Activated CD8-positive, alpha-beta T cell treated with anti-CD3 and anti-CD28 coated beads for 36 hours (primary cell): ENCODE measurements around the gene GPC5. TPM values are rescaled to one million over a fixed set of nuclear protein-coding genes. Genes with fewer than 3 reads are reported as not detected.

ENCODE experiments used
- ATAC-seq: fragments of 200-7000 bp; cut with Tn5 transposase; one replicate; pipeline ENCODE4 v1.10.0; 2021; ENCODE audit warnings: mild to moderate bottlenecking, moderate library complexity
- CTCF ChIA-PET: fragments of 350-600 bp; sonication (Branson Sonifier 250); formaldehyde crosslinking; loops from one replicate; lab custom pipeline; 2021; ENCODE audit warnings: antibody characterized with exemption; lab: Charles Lee
- POLR2A ChIA-PET: fragments of 350-600 bp; sonication (Branson Sonifier 250); formaldehyde crosslinking; loops from one replicate; lab custom pipeline; 2021; ENCODE audit warnings: antibody characterized with exemption; lab: Charles Lee
- DNase-seq: peaks from one replicate; pipeline ENCODE4 v3.0.0-alpha.2; 2020
- H3K27ac Mint-ChIP-seq: one replicate; pipeline ENCODE4 v1.8.0; 2021; ENCODE audit warnings: mild to moderate bottlenecking, mixed read lengths
- H3K27me3 Mint-ChIP-seq: one replicate; pipeline ENCODE4 v1.8.0; 2021; ENCODE audit warnings: mixed read lengths
- H3K36me3 Mint-ChIP-seq: one replicate; pipeline ENCODE4 v1.8.0; 2021; ENCODE audit warnings: low read depth, mixed read lengths
- H3K4me1 Mint-ChIP-seq: one replicate; pipeline ENCODE4 v1.8.0; 2021; ENCODE audit warnings: low read depth, mixed read lengths
- H3K4me3 Mint-ChIP-seq: one replicate; pipeline ENCODE4 v1.8.0; 2021; ENCODE audit warnings: mild to moderate bottlenecking, moderate library complexity, mixed read lengths
- H3K9me3 Mint-ChIP-seq: one replicate; pipeline ENCODE4 v1.8.0; 2021; ENCODE audit warnings: mixed read lengths
- CTCF ChIP-seq: fragments of 200-600 bp; IDR thresholded peaks from one replicate; pipeline ENCODE4 v1.8.0; 2022; ENCODE audit warnings: antibody characterized with exemption, mild to moderate bottlenecking
- intact Hi-C: fragments of 100-400 bp; cut with micrococcal nuclease; formaldehyde crosslinking; loops from one replicate; pipeline ENCODE4 v1.10.0; 2022
- total RNA-seq, 2 experiments: library from RNA; stranded (reverse); gene quantifications; one replicate each; pipeline ENCODE4 v1.2.3, GENCODE V29; 2021

Gene GPC5
- total RNA-seq, 2 experiments from 2014 or later: 0.13 to 0.14 TPM

GRCh38 chr13:91922969-91923592 is 524.7 kb downstream of the GPC5 start:
- CTCF ChIA-PET: no interaction called here
- Mint-ChIP-seq H3K27me3 (no peaks in the 10 kb centered on the region), H3K4me1 (no peaks in the 10 kb centered on the region), H3K4me3 (no peak overlapping the region), H3K36me3 (no peaks in the 10 kb centered on the region), H3K9me3 (peaks cover 3% of the 10 kb centered on the region), H3K27ac (no peak overlapping the region)
- POLR2A ChIA-PET: no interaction called here
- no peak for TF ChIP-seq CTCF
- intact Hi-C loops: no loop called here
- DNase-seq (no peak), ATAC-seq (no peak)

GRCh38 chr13:91930687-91931086 is 532.3 kb downstream of the GPC5 start:
- Mint-ChIP-seq H3K36me3 (no peaks in the 10 kb centered on the region), H3K27ac (no peak overlapping the region), H3K27me3 (no peaks in the 10 kb centered on the region), H3K9me3 (no peaks in the 10 kb centered on the region), H3K4me3 (no peak overlapping the region), H3K4me1 (no peaks in the 10 kb centered on the region)
- POLR2A ChIA-PET: no interaction called here
- TF ChIP-seq CTCF: no peak
- intact Hi-C loops: no loop called here
- ATAC-seq (no peak), DNase-seq (no peak)
- CTCF ChIA-PET: no interaction called here

- Mint-ChIP-seq H3K36me3 (no peaks in the 10 kb centered on the region), H3K4me3 (no peak overlapping the region), H3K9me3 (peaks cover 4% of the 10 kb centered on the region), H3K4me1 (no peaks in the 10 kb centered on the region), H3K27ac (no peak overlapping the region), H3K27me3 (no peaks in the 10 kb centered on the region)
- no peak for ATAC-seq
- POLR2A ChIA-PET: no interaction called here
- DNase-seq: no peak
- CTCF ChIA-PET: no interaction called here
- TF ChIP-seq CTCF: no peak
- intact Hi-C loops: no loop called here
Measured at GRCh38 chr13:91934354-91934753, 535.9 kb downstream of the GPC5 start.

GRCh38 chr13:91946498-91947070 is 548.2 kb downstream of the GPC5 start:
- ChIA-PET CTCF (interaction anchor here (0.6 to 1.0 kb wide), 2 partner anchors 13 to 68 kb away, joined by 3 read pairs; no protein-coding TSS in a partner anchor), POLR2A (no interaction called here)
- no peaks in the 10 kb centered on the region for H3K36me3 Mint-ChIP-seq
- H3K9me3 Mint-ChIP-seq: no peaks in the 10 kb centered on the region
- H3K4me3 Mint-ChIP-seq: no peak overlapping the region
- TF ChIP-seq CTCF: no peak
- intact Hi-C loops: no loop called here
- DNase-seq (no peak), ATAC-seq (no peak)
- H3K27me3 Mint-ChIP-seq: no peaks in the 10 kb centered on the region
- no peak overlapping the region for H3K27ac Mint-ChIP-seq
- no peaks in the 10 kb centered on the region for H3K4me1 Mint-ChIP-seq

GRCh38 chr13:91948736-91949135 is 550.3 kb downstream of the GPC5 start:
- CTCF ChIA-PET: no interaction called here

More at GRCh38 chr13:91948736-91949135, 550.3 kb downstream of the GPC5 start:
- Mint-ChIP-seq H3K27me3 (no peaks in the 10 kb centered on the region), H3K4me1 (no peaks in the 10 kb centered on the region), H3K36me3 (no peaks in the 10 kb centered on the region), H3K4me3 (no peak overlapping the region), H3K9me3 (no peaks in the 10 kb centered on the region), H3K27ac (no peak overlapping the region)
- TF ChIP-seq CTCF: no peak
- POLR2A ChIA-PET: no interaction called here
- ATAC-seq (no peak), DNase-seq (no peak)
- intact Hi-C loops: no loop called here
